GM18526 (cell line): Measurements from ENCODE around the gene RDH5.
A peak's percentile ranks its signal among the peaks of the same experiment; 100 is the strongest.

ENCODE experiments used
- POLR2A ChIP-seq: IDR thresholded peaks from 3 replicates; pipeline ENCODE4 v1.6.1; 2011; ENCODE audit not compliant: insufficient read length; ENCODE audit errors: extremely low read depth

RDH5 gene

GRCh38 chr12:55727643-55728185 lies 7.5 kb downstream of the RDH5 start:
- TF ChIP-seq POLR2A: no peak

GRCh38 chr12:55728186-55728938 lies 8.2 kb downstream of the RDH5 start:
- no peak for TF ChIP-seq POLR2A

DNA sequence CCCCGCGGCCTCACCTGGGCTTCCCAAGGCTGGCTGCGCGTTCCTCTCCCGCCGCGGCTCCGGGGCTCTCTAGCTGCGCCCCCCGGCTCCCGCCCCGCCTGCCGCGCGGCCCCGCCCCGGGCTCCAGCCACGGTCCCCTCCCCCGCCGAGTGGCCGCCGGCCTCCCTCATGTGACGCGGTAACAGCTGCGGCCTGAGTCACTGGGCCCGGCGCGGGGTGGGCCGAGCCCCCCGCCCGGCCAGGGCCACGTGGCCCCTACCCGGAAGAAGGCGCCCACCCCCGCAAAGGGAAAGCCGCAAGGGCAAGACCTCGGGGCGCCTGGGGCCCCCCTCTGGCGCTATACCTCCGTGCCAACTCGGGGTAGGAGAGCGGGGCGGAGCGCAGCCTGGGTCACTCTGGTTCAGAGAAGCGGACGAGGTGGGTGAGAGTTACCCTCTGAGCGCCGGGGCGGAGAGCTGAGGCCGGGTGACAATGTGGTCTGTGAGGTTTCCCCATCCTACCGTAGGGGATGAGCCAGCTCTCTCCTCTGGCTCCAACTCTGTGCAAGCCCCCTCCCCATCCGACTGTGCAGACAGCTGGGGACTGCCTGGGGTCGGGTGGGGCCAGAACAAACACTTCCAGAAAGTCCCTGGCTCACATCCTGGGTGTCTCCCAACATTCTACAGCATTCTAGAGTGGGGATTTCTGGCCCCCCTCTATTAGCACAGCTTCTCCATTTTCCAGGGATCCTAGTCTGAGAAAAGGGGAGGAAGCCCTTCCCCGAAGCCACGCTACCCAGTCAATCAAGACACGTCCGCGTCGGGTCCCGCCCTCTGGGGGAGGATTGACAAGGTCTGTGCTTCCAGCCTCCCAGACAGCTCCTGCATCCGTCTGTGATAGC lies 9.0 kb downstream of the RDH5 start, which contains the start of gene CD63:
TSS of gene CD63 (minus strand) at position 71 of the 880 bp plus-strand sequence. CDS start 668 bp downstream, outside the sequence.
- peak; percentile 49 for TF ChIP-seq POLR2A

DNA sequence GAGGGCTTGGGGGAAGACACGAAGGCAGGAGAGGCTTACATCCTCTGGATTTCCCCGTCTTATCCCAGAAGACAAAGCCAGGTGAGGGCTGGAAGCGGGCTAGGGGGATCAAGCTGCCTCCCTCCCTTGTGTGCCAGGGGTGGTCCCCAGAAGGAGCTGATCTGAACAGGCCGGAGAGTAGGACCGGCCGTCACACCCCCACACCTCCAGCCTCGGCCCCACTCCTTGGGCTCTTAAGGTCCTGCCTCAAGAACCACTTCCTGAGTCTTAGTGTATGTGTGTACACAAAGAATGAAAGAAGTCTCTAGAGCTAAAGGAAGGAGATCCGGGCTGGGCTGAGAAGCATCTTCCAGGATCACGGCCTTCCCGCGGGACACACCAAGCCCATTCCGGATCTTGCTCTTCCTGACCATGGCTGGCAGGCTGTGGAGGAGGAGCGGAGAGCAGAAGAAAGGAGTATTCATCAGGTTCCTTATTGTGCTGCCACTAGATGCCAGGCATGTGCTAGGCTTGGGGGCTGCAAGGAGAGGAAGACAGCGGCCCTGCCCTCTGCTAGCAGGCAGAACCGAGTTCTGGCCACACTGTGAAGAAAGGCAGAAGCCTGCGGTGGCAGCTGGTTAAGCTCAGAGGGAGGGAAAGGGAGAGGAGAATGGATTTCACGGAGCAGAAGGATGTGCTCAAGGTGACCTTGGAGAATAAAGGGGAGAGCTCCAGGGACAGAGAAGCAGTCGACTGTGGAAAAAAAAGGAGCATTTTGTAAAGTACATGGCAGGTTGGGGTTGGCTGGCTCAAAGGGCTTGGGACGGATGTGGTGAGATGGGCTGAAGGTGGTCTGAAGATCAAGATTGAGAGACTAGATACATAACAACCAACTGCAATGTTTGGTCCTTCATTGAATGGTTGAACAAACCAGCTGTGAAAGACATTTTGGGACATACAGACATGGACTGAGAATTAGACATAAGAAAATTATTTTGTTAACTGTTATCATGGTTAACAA lies 9.9 kb downstream of the RDH5 start:
- TF ChIP-seq POLR2A: peak; percentile 27

DNA sequence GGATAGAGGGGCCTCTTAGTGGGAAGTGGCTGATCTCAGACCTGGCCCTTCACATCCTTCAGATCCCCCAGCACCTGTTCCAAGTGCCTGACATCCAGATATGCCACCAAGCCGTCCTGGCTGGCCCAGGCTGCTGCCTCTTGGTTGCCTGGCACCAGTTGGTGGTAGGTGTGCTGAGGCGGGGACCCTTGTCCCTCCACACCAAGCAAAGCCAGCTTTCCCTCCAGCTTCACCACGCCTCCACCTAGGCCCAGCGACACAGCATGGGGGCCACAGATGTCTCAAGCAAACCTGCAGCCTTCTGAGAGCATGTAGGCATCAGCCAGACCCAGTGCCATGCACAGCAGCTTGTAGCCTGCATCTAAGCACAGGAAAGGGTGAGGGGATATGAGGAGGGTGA lies 12.1 kb downstream of the RDH5 start:
- no peak for TF ChIP-seq POLR2A

- no peak for TF ChIP-seq POLR2A
These were observed 12.9 kb downstream of the RDH5 start for GRCh38 chr12:55733021-55733555.

GRCh38 chr12:55733858-55734257 lies 13.7 kb downstream of the RDH5 start:
- no peak for TF ChIP-seq POLR2A

- no peak for TF ChIP-seq POLR2A
These were observed 14.4 kb downstream of the RDH5 start for GRCh38 chr12:55734595-55734994.

DNA sequence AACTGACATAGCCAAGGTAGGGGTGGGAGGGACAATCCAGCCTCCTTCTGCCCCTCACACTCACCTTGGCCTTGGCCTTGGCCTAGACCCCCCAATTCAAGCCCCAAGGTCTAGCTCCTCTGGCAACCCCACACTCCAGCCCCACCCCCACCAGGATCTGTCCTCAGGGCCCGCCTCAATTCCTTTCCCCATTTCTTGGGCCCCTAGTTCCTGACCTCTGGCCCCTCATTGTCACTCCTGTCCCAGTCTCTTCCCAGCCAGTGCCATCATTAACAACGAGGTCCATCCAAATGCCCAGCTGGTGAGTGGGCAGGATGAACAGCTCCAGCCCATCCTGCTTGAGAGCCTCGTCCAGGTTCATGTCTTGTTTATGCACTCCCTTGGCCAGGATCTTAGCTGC lies 15.9 kb downstream of the RDH5 start:
- no peak for TF ChIP-seq POLR2A

DNA sequence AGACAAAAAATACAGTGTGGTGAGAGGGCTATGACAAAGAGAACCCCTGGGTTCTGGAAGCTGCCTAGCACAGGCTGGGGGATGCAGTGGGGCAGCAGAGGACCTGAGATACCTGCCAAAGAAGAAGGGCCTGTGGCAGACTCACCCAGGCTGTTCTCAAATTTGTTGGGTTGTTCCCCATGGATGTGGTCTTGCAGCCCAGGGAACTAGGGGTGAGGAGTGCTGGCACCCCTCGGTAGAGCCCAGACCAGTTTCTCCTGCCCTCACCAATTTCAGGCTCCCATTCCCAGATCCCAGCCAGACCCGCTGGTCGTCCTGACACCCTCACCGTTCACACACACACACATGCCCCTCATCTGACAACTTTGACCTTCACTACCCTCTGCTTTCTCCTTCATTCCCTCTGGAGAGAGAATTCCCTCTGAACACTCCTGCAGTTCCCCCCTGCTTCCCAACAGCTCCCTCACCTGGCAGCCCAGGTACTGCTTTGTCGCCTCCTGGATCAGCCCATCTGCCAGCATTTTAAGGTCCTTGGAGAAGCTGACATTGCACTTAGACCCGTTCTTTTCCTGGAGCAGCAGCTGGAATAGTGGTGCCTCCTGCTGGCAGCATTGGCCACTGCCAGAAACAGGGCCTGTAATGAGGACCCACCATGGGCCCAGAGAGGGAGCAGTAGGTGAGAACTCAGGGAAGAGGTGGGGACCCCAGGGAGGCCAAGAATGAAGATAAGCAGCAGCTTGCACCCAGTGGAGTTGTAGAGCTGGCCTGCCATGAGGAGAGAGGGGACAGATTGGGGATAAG lies 16.8 kb downstream of the RDH5 start:
- no peak for TF ChIP-seq POLR2A

DNA sequence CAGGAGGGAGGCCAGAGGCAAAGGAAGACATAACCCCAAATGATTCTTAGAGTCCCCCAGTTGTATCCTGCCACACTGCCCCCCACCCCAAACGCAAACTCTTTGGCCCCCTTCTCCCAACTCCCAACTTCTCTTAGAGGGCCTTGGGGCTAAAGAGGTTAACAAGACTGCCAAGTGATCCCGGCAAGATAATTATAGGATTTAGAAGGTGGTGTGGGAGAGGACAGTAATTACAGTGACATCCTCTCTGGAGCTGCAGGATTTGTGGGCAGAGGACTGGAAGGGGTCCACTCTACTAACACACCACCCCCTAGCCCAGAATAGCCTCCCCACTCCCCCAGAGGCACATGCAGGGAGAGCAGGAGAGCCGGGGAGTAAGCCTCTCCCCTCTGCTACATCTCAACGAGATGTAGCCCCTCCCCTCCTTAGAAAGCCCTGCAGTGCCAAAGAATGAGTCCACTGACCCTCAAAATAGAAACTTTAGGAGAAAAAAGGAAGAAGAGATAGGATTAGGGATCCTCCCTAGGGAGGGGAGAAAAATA lies 17.5 kb downstream of the RDH5 start:
- no peak for TF ChIP-seq POLR2A

DNA sequence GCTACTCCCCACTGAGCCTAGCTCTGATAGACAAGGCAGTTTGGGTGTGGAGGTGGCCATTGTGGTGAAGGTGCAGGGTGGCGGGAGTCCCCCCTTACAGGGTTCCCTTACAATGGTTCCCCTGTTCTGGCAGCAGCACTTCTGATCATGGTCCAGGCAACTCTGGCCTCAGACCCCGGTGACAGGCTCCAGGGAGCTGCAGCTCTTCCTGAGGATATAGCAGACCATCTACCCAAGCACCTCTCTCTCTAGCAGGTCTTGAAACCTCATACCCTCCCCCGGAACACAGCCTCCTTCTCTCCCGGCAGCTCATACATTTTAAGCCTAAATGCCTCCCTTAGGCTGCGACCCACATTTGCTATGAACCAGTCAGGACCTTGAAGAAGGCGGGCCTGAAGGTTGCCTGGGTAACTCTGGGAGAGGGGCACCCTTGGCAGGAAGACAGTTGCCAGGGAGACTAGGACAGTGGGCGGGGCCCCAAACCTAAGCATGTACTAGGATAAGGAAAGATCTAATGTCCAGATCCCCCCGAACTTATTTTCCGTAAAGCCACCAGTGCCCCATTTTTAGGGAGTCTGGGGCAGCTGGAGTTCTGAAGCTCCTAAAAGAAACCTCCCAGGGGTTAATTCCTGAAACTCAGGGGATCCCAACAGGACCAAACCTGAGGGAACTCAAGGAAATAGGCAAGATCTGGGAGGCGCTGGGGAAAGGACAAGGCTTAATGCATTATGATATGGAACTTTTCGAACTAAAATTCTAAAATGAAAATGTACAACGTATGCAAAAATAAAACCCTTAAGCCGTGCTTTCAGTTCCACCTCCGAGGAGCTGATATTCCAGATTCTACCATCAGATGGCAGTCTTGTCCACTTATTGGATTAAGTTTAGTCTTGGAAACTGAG lies 18.2 kb downstream of the RDH5 start:
- TF ChIP-seq POLR2A: no peak

GRCh38 chr12:55739025-55739378 lies 18.8 kb downstream of the RDH5 start:
- TF ChIP-seq POLR2A: no peak
